Testis (tissue), 3 donors: Measurements from ENCODE around the gene CCT5. TPM values are rescaled to one million over a fixed set of nuclear protein-coding genes. Genes with fewer than 3 reads are reported as not detected.

Source experiments
- DNase-seq: peaks from one replicate; pipeline ENCODE4 v3.0.0-alpha.2; 2019
- H3K27ac ChIP-seq, 2 donors: fragments of 200-600 bp; sonication (generic); one replicate each; pipeline ENCODE4 v1.5.1; 2019
- H3K27me3 ChIP-seq: fragments of 200-600 bp; sonication (generic); one replicate; pipeline ENCODE4 v1.5.1; 2019
- H3K36me3 ChIP-seq: fragments of 200-600 bp; sonication (generic); one replicate; pipeline ENCODE4 v1.5.1; 2017; ENCODE audit warnings: low read depth; ENCODE audit errors: missing control alignments
- H3K4me1 ChIP-seq: fragments of 200-600 bp; sonication (generic); one replicate; pipeline ENCODE4 v1.5.1; 2019
- H3K4me3 ChIP-seq, 2 donors: fragments of 200-600 bp; sonication (generic); one replicate each; pipeline ENCODE4 v1.5.1; 2017 to 2019
- H3K9me3 ChIP-seq: fragments of 200-600 bp; sonication (generic); one replicate; pipeline ENCODE4 v1.5.1; 2017
- CTCF ChIP-seq, 3 experiments: fragments of 450-650 bp in 2 of 3; fragments of 200-600 bp in 1 of 3; sonication (generic) in 1 of 3; IDR thresholded peaks; one replicate each; pipeline ENCODE4 v1.5.1; 2016 to 2019; ENCODE audit warnings: antibody characterized with exemption in 3 of 3, mild to moderate bottlenecking in 2 of 3, moderate library complexity in 1 of 3
- POLR2A ChIP-seq: fragments of 450-650 bp; IDR thresholded peaks from one replicate; pipeline ENCODE4 v1.6.1; 2017; ENCODE audit warnings: antibody characterized with exemption, mild to moderate bottlenecking, moderate library complexity
- WGBS, 2 donors: methylation state at CpG; one replicate each; pipeline ENCODE4 v1.1.5; 2018; 5-methylcytosine and 5-hydroxymethylcytosine counted together
- intact Hi-C: fragments of 100-400 bp; cut with DNase I; formaldehyde crosslinking; loops from one replicate; pipeline ENCODE4 v1.15.1; 2023; ENCODE audit warnings: low total_unique reads
- polyA plus RNA-seq: library from polyadenylated mRNA; stranded (reverse); fragments of 350-450 nt; fragmentation: Illumina TruSeq; extraction: RNeasy Lipid Tissue Mini Kit (QIAGEN cat#74804); gene quantifications from one replicate; pipeline ENCODE4 v1.2.3, GENCODE V29; 2014; ENCODE audit warnings: low read depth, low replicate concordance; ENCODE audit not compliant: insufficient read depth
- total RNA-seq, 2 donors: library from RNA; depleted of rRNA; stranded (reverse); fragments of >200 nt; gene quantifications; one replicate each; pipeline ENCODE4 v1.2.3, GENCODE V29; 2016

CCT5 gene
- total and polyA plus RNA-seq, 3 donors from 2014 or later, result 155 to 299 (median 189) TPM

- intact Hi-C loops, result no loop called here
- Histone ChIP-seq H3K9me3 (no peaks in the 10 kb centered on the region), H3K27me3 (no peaks in the 10 kb centered on the region), H3K4me1 (peaks cover 11% of the 10 kb centered on the region), H3K4me3 (peak overlapping the region; percentile 86 to 91), H3K36me3 (no peaks in the 10 kb centered on the region), H3K27ac (peak overlapping the region; percentile 96 to 97)
- TF ChIP-seq POLR2A, result no peak
- TF ChIP-seq CTCF (IDR thresholded peaks at IDR 0.05), result no peak
- WGBS, 2 donors, result 0 to 1% methylated on average over 20 to 21 of the region's 21 CpGs
- DNase-seq, result no peak
These were observed 761 bp downstream of the CCT5 start for GRCh38 chr5:10250806-10251276.

- no peaks in the 10 kb centered on the region for H3K27me3 ChIP-seq
These were observed 1.3 kb downstream of the CCT5 start for GRCh38 chr5:10251405-10251804.

DNA sequence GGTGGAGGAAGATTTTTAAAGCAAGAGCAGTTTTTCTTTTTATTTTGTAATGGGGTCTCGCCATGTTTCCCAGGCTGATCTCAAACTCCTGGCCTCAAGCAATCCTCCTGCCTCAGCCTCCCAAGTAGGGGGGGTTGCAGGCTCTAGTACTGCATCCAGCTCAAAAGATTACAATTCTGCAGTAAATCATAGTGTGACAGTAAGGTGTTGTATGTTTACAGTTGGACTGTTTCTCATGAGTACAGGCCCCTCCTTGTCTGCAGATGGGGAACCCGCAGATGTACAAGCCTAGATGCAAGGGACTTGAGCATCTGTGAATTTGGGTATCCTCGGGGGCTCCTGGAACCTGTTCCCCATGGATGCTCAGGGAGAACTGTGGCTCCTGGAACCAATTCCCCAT, 3.3 kb downstream of the CCT5 start:
- intact Hi-C loops, result no loop called here
- no peak for DNase-seq
- 91 to 98% methylated on average over 3 of the region's 3 CpGs for WGBS, 2 donors

More at GRCh38 chr5:10251405-10251804, 1.3 kb downstream of the CCT5 start:
- Histone ChIP-seq H3K27ac (no peak overlapping the region), H3K36me3 (no peaks in the 10 kb centered on the region), H3K4me3 (peak overlapping the region in 1 of 2 donors; percentile 91), H3K4me1 (peaks cover 11% of the 10 kb centered on the region), H3K9me3 (no peaks in the 10 kb centered on the region)
- 27 to 44% methylated on average over 7 of the region's 7 CpGs for WGBS, 2 donors
- intact Hi-C loops, result no loop called here
- TF ChIP-seq POLR2A (no peak), CTCF (IDR thresholded peaks at IDR 0.05) (no peak)
- DNase-seq, result no peak

DNA sequence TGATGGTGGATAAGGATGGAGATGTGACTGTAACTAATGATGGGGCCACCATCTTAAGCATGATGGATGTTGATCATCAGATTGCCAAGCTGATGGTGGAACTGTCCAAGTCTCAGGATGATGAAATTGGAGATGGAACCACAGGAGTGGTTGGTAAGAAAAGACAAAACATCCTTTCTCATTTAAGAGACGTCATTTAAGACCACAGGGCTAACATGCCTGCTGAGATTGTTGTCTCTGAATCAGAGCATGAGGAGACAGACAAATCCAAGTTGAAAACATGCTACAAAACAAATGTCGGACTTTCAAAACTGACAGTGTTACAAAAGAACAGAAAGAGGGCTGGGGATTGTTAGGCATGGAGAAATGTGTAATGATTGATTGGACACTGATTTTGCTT, 4.6 kb downstream of the CCT5 start:
- WGBS, 2 donors, result 24 to 37% methylated on average over 2 of the region's 2 CpGs
- intact Hi-C loops, result no loop called here
- Histone ChIP-seq H3K27ac (no peak overlapping the region), H3K36me3 (no peaks in the 10 kb centered on the region), H3K27me3 (no peaks in the 10 kb centered on the region), H3K4me1 (peaks cover 11% of the 10 kb centered on the region), H3K4me3 (no peak overlapping the region), H3K9me3 (no peaks in the 10 kb centered on the region)
- DNase-seq, result no peak
- TF ChIP-seq POLR2A (no peak), CTCF (IDR thresholded peaks at IDR 0.05) (no peak)

More for the DNA sequence above, 3.3 kb downstream of the CCT5 start:
- TF ChIP-seq CTCF (IDR thresholded peaks at IDR 0.05), result no peak
- TF ChIP-seq POLR2A, result no peak
- Histone ChIP-seq H3K27ac (no peak overlapping the region), H3K4me3 (no peak overlapping the region), H3K4me1 (peaks cover 11% of the 10 kb centered on the region), H3K27me3 (no peaks in the 10 kb centered on the region), H3K9me3 (no peaks in the 10 kb centered on the region), H3K36me3 (no peaks in the 10 kb centered on the region)

DNA sequence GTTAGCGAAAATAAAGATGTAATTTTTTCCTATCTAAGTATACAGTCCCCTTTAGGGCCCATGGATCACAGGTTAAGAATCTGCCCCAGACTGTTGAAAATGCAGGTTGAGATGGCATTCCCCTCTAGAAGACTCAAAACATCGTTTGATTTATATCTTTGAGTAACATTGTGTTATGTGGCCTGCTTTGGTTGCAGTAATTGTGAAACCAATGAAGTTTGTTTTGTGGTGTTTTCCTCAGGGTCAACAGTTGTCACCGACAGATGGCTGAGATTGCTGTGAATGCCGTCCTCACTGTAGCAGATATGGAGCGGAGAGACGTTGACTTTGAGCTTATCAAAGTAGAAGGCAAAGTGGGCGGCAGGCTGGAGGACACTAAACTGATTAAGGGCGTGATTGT, 7.8 kb downstream of the CCT5 start:
- WGBS, 2 donors, result 70 to 76% methylated on average over 8 of the region's 8 CpGs
- intact Hi-C loops, result no loop called here

More for the DNA sequence above, 7.8 kb downstream of the CCT5 start:
- Histone ChIP-seq H3K27me3 (no peaks in the 10 kb centered on the region), H3K27ac (no peak overlapping the region), H3K36me3 (no peaks in the 10 kb centered on the region), H3K4me3 (no peak overlapping the region), H3K4me1 (no peaks in the 10 kb centered on the region), H3K9me3 (no peaks in the 10 kb centered on the region)
- DNase-seq, result no peak
- TF ChIP-seq CTCF (IDR thresholded peaks at IDR 0.05), result no peak
- no peak for TF ChIP-seq POLR2A
